GM21529 (cell line): ENCODE results near the gene CCDC171.
"Not testable (repeated sequence)": the region's sequence is repeated elsewhere in the genome, so short reads cannot be mapped to it uniquely, and the experiment has no call there.

Source experiments
- ATAC-seq: cut with Tn5 transposase; IDR thresholded peaks from one replicate; pipeline ENCODE4 v1.9.1; 2021; ENCODE audit not compliant: unreplicated experiment

CCDC171 gene

DNA sequence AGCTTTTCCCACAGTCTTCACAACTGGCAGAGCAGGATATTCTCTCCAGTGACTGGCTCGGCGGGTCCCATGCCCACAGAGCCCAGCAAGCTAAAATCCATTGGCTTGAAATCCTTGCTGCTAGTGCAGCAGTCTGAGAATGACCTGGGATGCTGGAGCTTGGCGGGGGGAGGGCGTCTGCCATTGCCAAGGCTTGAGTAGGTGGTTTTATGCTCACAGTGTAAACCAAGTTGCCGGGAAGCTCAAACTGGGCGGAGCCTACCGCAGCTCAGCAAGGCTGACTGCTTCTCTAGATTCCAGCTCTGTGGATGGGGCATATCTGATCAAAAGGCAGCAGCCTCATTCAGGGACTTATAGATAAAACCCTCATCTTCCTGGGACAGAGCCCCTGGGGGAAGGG lies 194.1 kb downstream of the CCDC171 start:
- no peak for ATAC-seq

DNA sequence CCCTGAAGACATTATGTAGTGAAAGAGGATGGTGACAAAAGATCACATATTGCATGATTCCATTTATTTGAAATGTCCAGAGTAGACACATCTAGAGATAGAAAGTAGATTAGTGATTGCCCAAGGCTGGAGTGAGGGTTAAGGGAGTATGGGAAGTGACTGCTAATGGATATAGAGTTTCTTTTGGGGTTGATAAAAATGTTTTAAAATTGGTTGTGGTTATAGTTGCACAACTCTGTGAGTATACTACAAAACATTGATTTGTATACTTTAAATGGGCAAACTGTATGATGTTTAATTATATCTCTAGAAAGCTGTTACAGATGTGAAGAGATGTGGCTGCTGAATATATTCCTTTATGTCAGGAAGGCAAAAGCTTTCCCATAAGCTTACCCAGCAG lies 202.8 kb downstream of the CCDC171 start:
- ATAC-seq: no peak

DNA sequence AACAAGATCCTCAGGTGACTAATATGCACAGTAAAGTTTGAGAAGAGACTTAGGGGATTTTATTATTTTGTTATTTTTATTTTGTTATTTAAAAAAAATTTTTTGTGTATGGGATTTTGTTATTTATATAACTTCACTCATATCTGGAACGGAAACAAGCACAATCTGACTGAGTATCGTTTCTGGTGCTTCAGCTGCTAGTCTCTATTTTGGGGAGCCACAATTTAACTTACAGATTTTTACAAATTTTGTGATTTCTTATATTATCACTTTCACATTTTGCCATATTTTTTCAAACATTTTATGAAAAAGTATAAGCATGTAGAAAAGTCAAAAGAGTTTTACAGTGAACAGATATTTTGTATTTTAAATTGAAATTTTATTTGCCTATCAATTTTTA lies 208.7 kb downstream of the CCDC171 start:
- no peak for ATAC-seq

DNA sequence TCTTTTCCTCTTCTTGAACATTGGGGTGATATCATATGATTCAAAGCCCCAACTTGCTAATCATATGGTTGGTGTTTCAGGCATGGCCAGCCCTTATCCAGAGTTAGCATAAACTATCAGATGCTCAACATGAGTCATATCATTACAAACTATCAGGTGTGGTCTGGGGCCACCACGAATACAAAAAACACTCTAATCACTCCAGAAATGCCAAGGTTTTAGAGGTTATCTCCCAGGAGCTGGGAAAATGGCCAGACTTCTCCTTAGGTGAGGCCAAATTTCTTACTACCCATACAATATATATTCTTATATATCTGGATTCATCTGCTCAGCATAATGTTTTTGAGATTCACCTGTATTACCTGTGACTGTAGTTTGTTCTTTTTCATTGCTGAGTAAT lies 210.5 kb downstream of the CCDC171 start:
- ATAC-seq: no peak

DNA sequence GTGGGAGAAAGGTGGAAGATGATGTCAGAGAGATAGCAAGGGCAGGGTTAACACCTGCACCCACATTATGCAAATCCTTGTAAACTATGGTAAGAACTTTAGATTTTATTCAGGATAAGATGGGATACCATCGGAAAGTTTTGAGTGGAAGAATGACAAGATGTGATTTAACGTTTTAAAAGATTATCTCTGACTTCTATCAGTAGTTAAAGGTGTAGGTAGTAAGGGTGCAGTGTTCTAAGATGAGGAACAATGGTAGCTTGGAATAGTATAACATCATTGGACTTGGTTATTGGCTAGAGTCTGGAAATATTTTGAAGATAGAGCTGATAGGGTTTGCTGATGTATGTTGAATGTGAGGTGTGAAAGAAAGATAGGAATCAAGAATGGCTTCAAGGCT lies 211.3 kb downstream of the CCDC171 start:
- ATAC-seq: no peak

DNA sequence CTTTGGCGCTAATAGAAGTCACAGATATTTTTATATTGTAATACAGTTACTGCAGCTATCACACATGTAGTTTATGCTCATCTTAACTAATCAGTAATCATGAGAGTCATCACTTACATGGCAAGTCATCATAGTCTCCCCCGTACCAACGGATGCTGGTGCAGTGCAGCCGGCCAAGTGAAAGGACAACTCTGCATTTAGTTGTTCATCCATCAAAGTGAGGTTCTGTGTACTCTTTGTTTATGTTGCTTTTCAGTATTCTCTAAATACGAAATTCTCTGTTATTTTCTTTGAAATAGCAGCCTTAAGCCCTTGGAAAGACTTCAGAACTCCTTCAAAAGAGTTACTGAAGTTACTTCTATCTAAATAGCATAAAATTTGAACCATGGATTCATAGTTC lies 216.7 kb downstream of the CCDC171 start:
- ATAC-seq: no peak

DNA sequence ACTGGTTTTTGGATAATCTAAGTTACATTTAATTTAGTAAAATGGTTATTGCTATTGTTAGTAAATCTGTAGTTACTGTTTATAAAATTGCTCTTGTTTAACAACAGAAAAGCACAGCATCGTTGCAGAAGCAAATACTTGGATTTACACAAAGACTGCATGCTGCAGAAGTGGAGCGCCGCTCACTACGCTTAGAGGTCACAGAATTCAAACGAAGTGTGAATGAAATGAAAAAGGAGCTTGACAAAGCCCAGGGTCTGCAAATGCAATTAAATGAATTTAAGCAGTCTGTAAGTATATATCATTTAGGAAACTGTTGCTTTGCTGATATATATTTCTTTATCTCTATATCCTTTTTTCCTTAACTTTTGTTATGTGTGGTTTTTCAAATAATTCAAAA lies 226.0 kb downstream of the CCDC171 start:
- ATAC-seq: no peak

DNA sequence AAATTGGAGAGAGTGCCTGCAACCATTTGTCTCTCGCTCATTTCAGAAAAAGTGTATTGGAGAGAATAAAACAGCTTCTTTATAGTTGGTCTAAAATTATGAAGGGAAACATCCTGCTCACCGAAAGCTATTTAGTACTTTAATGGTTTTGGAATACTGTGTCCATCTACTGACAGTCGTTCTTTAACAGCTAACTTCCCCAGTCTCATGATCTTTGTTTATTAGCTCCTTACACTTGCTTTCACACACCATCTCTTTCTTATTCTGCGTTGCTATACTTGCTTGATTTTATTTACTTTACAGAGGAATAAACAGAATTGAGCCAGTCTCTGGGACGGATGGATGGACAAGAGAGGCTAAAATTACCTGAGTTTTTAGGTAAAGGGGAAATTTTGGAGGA lies 229.3 kb downstream of the CCDC171 start:
- ATAC-seq: no peak

DNA sequence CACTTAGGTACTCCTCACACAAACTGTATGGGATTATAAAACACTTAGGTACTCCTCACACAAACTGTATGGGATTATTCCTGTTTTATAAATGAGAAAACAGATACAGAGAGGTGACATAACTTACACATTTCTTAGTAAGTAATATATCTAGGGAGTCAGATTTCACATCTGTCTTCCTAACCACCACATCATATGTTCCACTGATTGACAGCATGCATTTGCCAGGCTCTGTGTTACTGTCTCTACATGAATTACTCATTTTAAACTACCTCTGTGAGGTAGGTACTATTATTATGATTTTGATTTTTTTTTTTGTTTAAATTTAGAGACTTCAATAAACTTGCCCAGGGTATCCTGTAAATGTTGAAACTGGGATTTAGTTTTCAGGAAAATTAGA lies 232.7 kb downstream of the CCDC171 start:
- no peak for ATAC-seq

DNA sequence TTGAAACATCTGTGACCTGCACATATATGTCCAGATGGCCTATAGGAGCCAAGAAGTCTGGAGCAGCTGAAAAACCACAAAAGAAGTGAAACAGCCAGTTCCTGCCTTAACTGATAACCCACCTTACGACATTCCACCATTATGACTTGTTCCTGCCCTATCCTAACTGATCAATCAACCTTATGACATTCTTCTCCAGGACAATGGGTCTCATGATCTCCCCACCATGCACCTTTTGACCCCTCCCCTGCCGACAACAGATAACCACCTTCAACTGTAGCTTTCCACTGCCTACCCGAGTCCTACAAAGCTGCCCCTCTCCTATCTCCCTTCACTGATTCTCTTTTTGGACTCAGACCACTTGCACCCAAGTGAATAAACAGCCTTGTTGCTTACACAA lies 233.8 kb downstream of the CCDC171 start:
- no peak for ATAC-seq

DNA sequence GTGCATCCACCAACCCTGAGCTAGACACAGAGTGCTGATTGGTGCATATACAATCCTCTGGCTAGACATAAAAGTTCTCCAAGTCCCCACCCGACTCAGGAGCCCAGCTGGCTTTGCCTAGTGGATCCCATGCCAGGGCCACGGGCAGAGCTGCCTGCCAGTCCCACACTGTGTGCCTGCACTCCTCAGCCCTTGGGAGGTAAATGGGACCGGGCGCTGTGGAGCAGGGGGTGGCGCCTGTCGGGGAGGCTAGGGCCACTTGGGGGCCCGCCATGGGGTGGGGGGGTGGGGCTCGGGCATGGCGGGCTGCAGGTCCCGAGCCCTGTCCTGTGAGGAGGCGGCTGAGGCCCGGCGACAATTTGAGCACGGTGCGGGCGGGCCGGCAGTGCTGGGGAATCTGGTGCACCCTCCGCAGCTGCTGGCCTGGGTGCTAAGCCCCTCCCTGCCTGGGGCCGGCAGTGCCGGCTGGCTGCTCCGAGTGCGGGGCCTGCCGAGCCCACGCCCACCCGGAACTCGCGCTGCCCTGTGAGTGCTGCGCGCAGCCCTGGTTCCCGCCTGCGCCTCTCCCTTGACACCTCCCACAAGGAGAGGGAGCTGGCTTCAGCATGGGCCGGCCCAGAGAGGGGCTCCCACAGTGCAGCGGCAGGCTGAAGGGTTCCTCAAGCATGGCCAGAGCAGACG lies 257.5 kb downstream of the CCDC171 start:
- not testable (repeated sequence) for ATAC-seq

DNA sequence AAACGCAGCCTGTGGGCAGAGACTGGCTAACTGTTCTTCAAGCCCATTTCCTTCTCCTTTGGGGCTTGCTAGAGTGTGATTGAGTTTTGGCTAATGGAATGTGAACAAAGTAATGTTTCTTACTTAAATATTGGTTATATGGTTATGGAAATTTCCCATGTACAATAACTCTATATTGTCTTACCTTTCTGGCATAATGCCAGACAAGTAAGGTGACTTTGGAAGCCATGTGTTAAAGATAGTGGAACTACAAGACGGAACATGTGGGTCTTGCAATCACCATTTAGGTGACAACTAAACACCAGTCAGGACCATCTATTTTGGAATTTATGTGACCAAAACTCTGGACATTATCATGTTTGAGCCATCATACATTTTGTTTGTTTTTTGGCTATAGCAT lies 260.2 kb downstream of the CCDC171 start:
- ATAC-seq: no peak

DNA sequence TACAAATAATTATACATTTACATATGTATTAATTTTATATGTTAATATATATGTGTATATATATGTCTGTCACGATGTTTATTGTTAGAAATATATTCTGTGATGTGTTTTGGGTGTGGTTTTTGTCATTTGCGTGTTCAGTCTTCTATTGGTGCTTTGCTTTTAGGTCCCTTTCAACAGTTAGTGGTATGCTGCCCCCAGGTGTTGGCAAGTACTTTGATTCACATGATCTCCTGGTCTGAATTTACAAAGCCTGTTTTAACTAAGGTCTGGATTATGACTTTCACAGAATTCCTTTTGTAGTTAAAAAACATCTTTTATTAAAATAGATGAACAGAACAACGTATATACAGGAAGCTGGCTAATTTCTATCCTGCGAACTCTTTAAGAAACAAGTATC lies 271.5 kb downstream of the CCDC171 start:
- no peak for ATAC-seq

DNA sequence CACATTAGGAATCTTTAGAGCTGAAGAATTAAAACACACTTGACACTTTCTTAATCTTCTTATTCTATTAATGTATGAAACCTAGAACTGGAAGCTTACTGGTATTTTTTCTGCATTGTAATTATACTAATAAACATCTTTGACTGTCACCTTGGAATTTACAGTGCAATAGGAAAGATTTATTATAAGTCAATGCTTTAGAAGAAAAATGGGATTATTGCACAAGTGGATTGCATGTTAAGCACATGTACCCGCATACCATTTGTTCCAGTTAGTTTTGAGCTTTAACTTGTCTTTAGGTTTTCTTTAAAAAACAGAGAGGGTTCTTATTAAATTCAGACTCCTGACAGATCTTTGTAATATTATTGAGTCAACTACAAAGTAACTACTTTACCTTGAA lies 278.5 kb downstream of the CCDC171 start:
- ATAC-seq: no peak

DNA sequence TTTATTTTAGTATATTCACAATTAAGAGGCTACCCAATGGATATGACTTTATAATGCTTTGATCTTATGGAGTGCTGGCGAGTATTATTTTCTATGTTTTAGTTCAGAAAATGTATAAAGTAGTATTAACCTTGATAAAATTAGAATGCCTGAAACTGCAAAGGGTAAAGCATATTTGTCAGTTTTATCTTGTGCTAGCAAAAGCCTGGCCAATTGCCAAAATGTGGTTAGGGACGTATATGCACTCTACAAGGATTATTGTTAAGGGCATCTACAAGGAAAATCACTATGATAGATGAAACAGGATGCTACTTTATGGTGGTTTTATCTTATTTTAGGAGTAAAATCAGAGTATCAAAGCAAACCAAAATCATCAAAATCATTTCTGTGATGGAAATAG lies 281.7 kb downstream of the CCDC171 start:
- ATAC-seq: no peak

DNA sequence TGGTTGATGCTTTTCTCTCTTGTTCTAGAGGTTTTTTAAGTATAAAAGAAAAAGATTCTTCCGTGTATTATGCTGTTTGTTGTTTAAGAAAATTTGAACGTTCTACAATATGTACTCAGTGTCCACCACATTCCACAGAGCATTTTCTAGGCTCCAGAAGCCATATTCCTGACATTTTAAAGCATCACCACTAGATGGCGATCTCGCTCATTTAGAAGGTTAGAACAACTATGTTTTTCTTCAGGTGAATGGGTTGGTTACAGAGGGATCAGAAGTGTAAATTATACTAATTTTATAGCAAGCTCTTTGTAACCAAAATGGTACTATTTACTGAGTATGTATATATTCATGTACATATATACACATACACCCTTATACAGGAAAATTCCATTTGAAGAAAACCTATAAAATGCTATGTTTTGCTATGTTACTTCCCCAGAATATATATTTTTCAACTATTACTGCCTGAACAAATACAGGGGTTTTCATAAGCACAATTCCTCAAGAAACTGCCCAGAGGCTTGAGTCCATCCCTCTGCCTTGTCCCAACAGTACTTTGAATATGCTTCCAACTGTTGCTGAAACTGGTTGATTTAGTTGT lies 284.3 kb downstream of the CCDC171 start:
- ATAC-seq: peak; percentile 83

DNA sequence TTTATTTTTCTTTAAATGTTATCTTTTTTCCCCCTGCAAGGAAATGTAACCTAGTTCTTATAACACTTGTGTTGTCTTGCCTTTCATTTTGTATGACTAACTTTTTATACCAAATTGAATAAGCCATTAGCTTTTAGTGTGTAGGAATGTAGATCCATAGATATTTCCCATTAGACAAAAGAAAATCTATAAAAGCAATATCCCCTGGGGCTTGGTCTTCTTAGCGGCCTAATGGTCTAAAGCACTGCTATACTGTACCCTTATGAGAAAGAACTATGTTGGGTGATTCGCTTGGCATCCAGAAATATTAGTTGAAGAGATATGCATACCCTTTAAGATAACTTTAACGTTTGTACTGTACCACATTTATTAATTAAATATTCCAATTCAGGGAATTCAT lies 289.2 kb downstream of the CCDC171 start:
- no peak for ATAC-seq

DNA sequence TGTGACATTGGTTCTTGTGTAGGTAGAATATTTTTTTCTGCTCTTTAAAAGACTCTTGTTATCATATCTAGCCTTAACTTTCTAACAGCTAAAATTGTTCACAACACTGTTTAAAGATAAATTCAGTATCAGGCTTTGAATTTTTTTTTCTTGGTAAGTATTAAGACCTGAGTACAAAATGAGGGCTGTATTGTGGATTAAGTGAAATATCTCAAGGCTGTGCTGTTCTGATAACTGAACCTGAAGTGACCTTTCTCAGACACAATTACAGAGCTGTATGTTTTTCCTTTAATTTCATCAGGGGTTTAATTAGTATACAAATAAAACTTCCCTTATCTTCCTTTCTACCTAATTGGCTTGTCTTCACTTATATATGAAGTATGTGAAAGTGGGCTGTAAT lies 290.5 kb downstream of the CCDC171 start:
- no peak for ATAC-seq

DNA sequence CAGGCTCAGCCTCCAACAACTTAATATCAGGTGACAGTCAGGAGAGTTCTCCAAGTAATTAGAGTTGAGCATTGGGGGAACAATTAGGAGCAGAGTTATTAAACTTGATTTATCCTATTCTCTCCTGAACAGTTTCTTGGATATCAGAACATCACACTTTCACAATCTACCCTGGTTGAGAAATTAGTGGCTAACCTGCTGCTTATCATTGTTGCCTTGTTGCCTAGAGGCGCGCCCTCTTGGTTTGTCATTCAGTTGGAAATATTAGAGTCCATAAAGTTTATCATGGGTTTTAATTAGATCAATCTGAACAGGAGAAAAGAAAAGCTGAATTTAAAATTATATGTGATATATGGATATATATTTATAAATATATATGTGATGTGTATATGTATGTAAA lies 291.1 kb downstream of the CCDC171 start:
- ATAC-seq: no peak

DNA sequence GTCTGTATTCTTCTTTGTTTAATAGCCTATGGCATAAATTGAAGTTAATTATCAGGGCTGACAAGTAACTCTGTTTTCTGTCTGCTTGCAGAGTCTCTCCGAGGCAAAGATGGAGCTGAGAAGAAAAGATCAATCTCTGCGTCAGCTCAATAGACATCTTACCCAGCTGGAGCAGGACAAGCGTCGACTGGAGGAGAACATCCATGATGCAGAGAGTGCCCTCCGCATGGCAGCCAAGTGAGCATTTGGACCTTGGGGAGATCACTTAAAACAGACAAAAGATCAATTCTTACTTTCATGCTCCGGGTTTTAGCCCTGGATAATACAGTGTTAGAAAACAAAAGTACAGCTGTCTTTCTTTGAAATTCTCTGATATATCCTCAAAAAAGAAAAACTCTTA lies 293.8 kb downstream of the CCDC171 start:
- ATAC-seq: no peak

DNA sequence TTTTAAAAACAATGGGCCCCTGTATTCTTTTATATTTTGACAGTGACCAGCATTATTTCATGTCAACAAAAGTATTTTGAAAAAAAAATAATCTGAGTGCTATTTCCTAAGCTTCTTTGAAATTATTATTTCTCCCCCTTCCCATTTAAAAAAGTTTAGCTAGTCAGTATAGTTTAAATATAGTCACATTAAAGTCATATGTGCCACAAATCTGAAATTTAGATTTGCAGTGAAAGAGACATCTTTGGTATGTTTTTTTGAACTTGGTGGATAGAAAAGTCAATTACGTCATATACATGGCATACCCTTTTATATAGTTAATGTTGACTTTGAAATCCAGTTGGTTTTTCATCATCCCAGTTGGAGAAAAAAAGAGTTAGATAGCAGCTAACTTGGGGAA lies 297.0 kb downstream of the CCDC171 start:
- no peak for ATAC-seq

DNA sequence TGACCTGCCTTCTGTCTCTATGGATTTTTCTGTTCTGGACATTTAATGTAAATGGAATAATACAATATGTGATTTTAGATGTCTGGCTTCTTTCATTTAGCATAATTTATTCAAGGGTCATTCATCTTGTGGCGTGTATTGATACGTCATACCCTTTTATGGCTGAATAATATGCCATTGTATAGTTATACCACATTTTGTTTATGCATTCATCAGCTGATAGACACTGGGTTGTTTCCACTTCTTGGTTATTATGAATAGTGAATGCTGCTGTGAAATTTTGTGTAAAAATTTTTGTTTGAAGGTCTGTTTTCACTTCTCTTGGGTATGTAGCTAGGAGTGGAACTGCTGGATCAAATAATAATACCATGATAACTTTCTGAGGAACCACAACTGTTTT lies 298.9 kb downstream of the CCDC171 start:
- ATAC-seq: no peak

DNA sequence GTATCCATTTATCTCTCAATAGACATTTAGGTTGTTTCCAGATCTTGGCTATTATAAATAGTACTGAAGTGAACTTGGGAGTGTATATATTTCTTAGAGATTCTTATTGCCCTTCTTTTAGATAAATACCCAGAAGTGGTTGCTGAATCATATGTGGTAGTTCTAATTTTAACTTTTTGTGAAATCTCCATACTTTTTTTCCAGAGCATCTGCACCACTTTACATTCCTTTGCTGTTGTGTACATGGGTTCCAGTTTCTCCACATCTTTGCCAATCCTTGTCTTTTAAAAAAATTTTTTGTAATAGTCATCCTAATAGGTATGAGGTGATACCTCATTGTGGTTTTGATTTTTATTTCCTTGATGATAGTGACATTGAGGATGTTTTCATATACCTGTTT lies 303.7 kb downstream of the CCDC171 start:
- no peak for ATAC-seq
